GM12878 (cell line): ENCODE results near the gene SMR3A. TPM values are rescaled to one million over a fixed set of nuclear protein-coding genes. Genes with fewer than 3 reads are reported as not detected.

Source experiments
- BHLHE40 ChIP-seq, 2 experiments: fragments of 450-650 bp in 1 of 2; IDR thresholded peaks; 2 replicates each; pipeline ENCODE4 v1.6.1; 2011 to 2017; ENCODE audit warnings: low read depth in 2 of 2, borderline replicate concordance in 1 of 2, improper control_type of control experiment in 1 of 2, low read length in 1 of 2, mild to moderate bottlenecking in 1 of 2
- FOXM1 ChIP-seq: IDR thresholded peaks from 2 replicates; pipeline ENCODE4 v1.6.1; 2012; ENCODE audit warnings: low read depth, mild to moderate bottlenecking, inconsistent platforms, low read length, moderate library complexity
- IKZF2 ChIP-seq, 2 experiments: fragments of 450-650 bp; IDR thresholded peaks; 2 replicates each; pipeline ENCODE4 v1.6.1; 2017; ENCODE audit warnings: mild to moderate bottlenecking in 2 of 2, moderate library complexity in 2 of 2
- JUNB ChIP-seq: IDR thresholded peaks from 2 replicates; pipeline ENCODE4 v1.6.1; 2016; ENCODE audit warnings: antibody characterized with exemption, mild to moderate bottlenecking
- MEF2B ChIP-seq: fragments of 450-650 bp; IDR thresholded peaks from 2 replicates; pipeline ENCODE4 v1.6.1; 2018; ENCODE audit warnings: mild to moderate bottlenecking, moderate library complexity; ENCODE audit not compliant: partially characterized antibody, poor library complexity, severe bottlenecking
- MTA2 ChIP-seq: fragments of 450-650 bp; IDR thresholded peaks from 2 replicates; pipeline ENCODE4 v1.6.1; 2016; ENCODE audit warnings: low read depth, mild to moderate bottlenecking, moderate library complexity
- MXI1 ChIP-seq: fragments of 150-350 bp; IDR thresholded peaks from 2 replicates; pipeline ENCODE4 v1.6.1; 2011; ENCODE audit warnings: low read depth, mild to moderate bottlenecking, inconsistent platforms, low read length, improper control_type of control experiment
- MYC ChIP-seq: IDR thresholded peaks from 2 replicates; pipeline ENCODE4 v1.6.1; 2011; ENCODE audit warnings: mild to moderate bottlenecking, low read length, moderate library complexity, inconsistent platforms; ENCODE audit not compliant: insufficient read depth, insufficient replicate concordance, insufficient read length, severe bottlenecking
- NFIC ChIP-seq: IDR thresholded peaks from 2 replicates; pipeline ENCODE4 v1.6.1; 2012; ENCODE audit warnings: low read depth, mild to moderate bottlenecking, inconsistent platforms, low read length, moderate library complexity
- NFYB ChIP-seq: IDR thresholded peaks from 2 replicates; pipeline ENCODE4 v1.6.1; 2011; ENCODE audit warnings: low read depth, mild to moderate bottlenecking, low read length, improper control_type of control experiment, moderate library complexity; ENCODE audit not compliant: insufficient read depth
- PAX5 ChIP-seq: IDR thresholded peaks from 2 replicates; pipeline ENCODE4 v1.6.1; 2011; ENCODE audit warnings: low read depth, low read length, borderline replicate concordance
- POLR2A ChIP-seq: IDR thresholded peaks from 2 replicates; pipeline ENCODE4 v1.6.1; 2011; ENCODE audit warnings: low read depth, mild to moderate bottlenecking, low read length
- POU2F2 ChIP-seq: IDR thresholded peaks from 3 replicates; pipeline ENCODE4 v1.6.1; 2011; ENCODE audit warnings: low read depth, mild to moderate bottlenecking, low read length, borderline replicate concordance
- RAD21 ChIP-seq: IDR thresholded peaks from 2 replicates; pipeline ENCODE4 v1.6.1; 2011; ENCODE audit warnings: mild to moderate bottlenecking, low read depth, low read length, moderate library complexity; ENCODE audit not compliant: insufficient read depth
- RELA ChIP-seq: fragments of 450-650 bp; IDR thresholded peaks from 2 replicates; pipeline ENCODE4 v1.8.0; 2014; ENCODE audit warnings: borderline replicate concordance; ENCODE audit not compliant: partially characterized antibody
- SMAD1 ChIP-seq: fragments of 450-650 bp; IDR thresholded peaks from 2 replicates; pipeline ENCODE4 v1.6.1; 2018; ENCODE audit warnings: mild to moderate bottlenecking, low read depth; ENCODE audit not compliant: partially characterized antibody
- SMC3 ChIP-seq: IDR thresholded peaks from 2 replicates; pipeline ENCODE4 v1.6.1; 2011; ENCODE audit warnings: low read length, improper control_type of control experiment, borderline replicate concordance
- STAT1 ChIP-seq: fragments of 450-650 bp; conservative IDR thresholded peaks from 2 replicates; pipeline ENCODE4 v1.6.1; 2014; ENCODE audit warnings: antibody characterized with exemption, mild to moderate bottlenecking
- ZNF217 ChIP-seq: fragments of 450-650 bp; IDR thresholded peaks from 2 replicates; pipeline ENCODE4 v1.6.1; 2017; ENCODE audit warnings: antibody characterized with exemption, mild to moderate bottlenecking
- ZNF384 ChIP-seq: IDR thresholded peaks from 2 replicates; pipeline ENCODE4 v1.6.1; 2012; ENCODE audit warnings: low read depth, mild to moderate bottlenecking, low read length, improper control_type of control experiment, borderline replicate concordance
- polyA plus RNA-seq, 11 experiments: library from polyadenylated mRNA; depleted of rRNA in 4 of 11; unstranded in 6 of 11; stranded (reverse) in 5 of 11; fragments of >200 nt; fragmentation: Nextera tagmentation in 4 of 11; fragmentation: Illumina TruSeq in 1 of 11; extraction: Ambion mirVana in 4 of 11; extraction: Trizol in 1 of 11; gene quantifications; 1 replicate in 1 of 11; 2 replicates in 10 of 11; pipeline versions ENCODE4 v1.2.1 to v1.2.3, GENCODE V29; 2011 to 2016; ENCODE audit warnings: inconsistent platforms in 2 of 11, missing spikeins in 2 of 11, low read depth in 1 of 11
- total RNA-seq, 4 experiments: library from RNA; depleted of rRNA in 3 of 4; stranded (reverse); fragments of >200 nt in 3 of 4; fragmentation: Illumina TruSeq in 1 of 4; extraction: Trizol in 1 of 4; gene quantifications; 2 replicates each; pipeline versions ENCODE4 v1.2.1 to v1.2.3, GENCODE V29; 2013 to 2021
- TF ChIP-seq, protein P1 (sequence below): fragments of 450-650 bp; conservative IDR thresholded peaks from 2 replicates; pipeline ENCODE4 v1.6.1; 2017; ENCODE audit warnings: mild to moderate bottlenecking, moderate library complexity
- TF ChIP-seq, protein P2 (sequence below): IDR thresholded peaks from 2 replicates; pipeline ENCODE4 v1.6.1; 2011; ENCODE audit warnings: mild to moderate bottlenecking, low read depth, low read length, moderate library complexity; ENCODE audit not compliant: insufficient replicate concordance
- TF ChIP-seq, protein P3 (sequence below): fragments of 450-650 bp; formaldehyde crosslinking; IDR thresholded peaks from 2 replicates; pipeline ENCODE4 v1.4.0; 2020; ENCODE audit warnings: mild to moderate bottlenecking, moderate library complexity

Gene SMR3A
- total and polyA plus RNA-seq, 10 of the 15 experiments (the other 5 are each of a cell fraction or from before 2014, with no cell fraction given) = not detected

DNA sequence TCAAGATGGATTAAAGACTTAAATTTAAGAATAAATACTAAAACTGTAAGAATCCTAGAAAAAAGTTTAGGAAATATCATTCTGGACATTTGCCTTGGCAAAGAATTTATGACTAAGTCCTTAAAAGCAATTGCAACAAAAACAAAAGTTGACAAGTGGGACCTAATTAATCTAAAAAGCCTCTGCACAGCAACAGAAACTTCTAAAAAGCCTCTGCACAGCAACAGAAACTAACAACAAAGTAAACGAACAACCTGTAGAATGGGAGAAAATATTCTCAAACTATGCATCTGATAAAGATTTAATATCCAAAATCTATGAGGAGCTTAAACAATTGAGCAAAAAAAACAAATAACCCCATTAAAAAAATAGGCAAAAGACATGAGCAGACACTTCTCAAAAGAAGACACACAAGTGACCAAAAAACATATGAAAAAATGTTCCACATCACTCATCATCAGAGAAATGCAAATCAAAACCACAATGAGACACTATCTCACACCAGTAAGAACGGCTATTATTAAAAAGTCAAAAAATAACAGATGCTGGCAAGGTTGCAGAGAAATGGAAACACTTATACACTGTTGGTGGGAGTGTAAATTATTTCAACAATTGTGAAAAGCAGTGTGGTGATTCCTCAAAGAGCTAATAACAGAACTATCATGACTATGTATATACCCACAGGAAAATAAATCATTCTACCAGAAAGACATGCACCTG, 31.7 kb downstream of the SMR3A start (continued):
- peak; percentile 61; the same call in 1 of the 2 replicates for TF ChIP-seq ZNF217
- TF ChIP-seq BHLHE40 (IDR thresholded peaks at IDR 0.05; ENCODE audit: borderline replicate concordance in 1 of 2, low read depth in 2 of 2, low read length in 1 of 2) = peak in 1 of 2 experiments; percentile 18; a peak in 1 of 4 replicates
- peak; percentile 52 to 72; a peak in 2 of 4 replicates for TF ChIP-seq IKZF2 (IDR thresholded peaks at IDR 0.05)
- TF ChIP-seq SMC3 = no peak
- TF ChIP-seq STAT1 = no peak
- peak; percentile 75; the same call in 1 of the 3 replicates for TF ChIP-seq POU2F2
- TF ChIP-seq NFYB = no peak
- TF ChIP-seq, protein P1, sequence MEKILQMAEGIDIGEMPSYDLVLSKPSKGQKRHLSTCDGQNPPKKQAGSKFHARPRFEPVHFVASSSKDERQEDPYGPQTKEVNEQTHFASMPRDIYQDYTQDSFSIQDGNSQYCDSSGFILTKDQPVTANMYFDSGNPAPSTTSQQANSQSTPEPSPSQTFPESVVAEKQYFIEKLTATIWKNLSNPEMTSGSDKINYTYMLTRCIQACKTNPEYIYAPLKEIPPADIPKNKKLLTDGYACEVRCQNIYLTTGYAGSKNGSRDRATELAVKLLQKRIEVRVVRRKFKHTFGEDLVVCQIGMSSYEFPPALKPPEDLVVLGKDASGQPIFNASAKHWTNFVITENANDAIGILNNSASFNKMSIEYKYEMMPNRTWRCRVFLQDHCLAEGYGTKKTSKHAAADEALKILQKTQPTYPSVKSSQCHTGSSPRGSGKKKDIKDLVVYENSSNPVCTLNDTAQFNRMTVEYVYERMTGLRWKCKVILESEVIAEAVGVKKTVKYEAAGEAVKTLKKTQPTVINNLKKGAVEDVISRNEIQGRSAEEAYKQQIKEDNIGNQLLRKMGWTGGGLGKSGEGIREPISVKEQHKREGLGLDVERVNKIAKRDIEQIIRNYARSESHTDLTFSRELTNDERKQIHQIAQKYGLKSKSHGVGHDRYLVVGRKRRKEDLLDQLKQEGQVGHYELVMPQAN = no peak
- TF ChIP-seq MXI1 = no peak
- TF ChIP-seq MTA2 = peak; percentile 92
- TF ChIP-seq, protein P2, sequence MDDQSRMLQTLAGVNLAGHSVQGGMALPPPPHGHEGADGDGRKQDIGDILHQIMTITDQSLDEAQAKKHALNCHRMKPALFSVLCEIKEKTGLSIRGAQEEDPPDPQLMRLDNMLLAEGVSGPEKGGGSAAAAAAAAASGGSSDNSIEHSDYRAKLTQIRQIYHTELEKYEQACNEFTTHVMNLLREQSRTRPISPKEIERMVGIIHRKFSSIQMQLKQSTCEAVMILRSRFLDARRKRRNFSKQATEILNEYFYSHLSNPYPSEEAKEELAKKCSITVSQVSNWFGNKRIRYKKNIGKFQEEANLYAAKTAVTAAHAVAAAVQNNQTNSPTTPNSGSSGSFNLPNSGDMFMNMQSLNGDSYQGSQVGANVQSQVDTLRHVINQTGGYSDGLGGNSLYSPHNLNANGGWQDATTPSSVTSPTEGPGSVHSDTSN = no peak
- TF ChIP-seq JUNB = no peak
- TF ChIP-seq PAX5 = no peak
- TF ChIP-seq ZNF384 = 0 out of 2 replicates have a peak, but pooled peaks have one; percentile 27
- TF ChIP-seq, protein P3, sequence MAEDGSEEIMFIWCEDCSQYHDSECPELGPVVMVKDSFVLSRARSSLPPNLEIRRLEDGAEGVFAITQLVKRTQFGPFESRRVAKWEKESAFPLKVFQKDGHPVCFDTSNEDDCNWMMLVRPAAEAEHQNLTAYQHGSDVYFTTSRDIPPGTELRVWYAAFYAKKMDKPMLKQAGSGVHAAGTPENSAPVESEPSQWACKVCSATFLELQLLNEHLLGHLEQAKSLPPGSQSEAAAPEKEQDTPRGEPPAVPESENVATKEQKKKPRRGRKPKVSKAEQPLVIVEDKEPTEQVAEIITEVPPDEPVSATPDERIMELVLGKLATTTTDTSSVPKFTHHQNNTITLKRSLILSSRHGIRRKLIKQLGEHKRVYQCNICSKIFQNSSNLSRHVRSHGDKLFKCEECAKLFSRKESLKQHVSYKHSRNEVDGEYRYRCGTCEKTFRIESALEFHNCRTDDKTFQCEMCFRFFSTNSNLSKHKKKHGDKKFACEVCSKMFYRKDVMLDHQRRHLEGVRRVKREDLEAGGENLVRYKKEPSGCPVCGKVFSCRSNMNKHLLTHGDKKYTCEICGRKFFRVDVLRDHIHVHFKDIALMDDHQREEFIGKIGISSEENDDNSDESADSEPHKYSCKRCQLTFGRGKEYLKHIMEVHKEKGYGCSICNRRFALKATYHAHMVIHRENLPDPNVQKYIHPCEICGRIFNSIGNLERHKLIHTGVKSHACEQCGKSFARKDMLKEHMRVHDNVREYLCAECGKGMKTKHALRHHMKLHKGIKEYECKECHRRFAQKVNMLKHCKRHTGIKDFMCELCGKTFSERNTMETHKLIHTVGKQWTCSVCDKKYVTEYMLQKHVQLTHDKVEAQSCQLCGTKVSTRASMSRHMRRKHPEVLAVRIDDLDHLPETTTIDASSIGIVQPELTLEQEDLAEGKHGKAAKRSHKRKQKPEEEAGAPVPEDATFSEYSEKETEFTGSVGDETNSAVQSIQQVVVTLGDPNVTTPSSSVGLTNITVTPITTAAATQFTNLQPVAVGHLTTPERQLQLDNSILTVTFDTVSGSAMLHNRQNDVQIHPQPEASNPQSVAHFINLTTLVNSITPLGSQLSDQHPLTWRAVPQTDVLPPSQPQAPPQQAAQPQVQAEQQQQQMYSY = no peak
- no peak for TF ChIP-seq RAD21
- TF ChIP-seq RELA = no peak
- no peak for TF ChIP-seq POLR2A
- TF ChIP-seq MYC = no peak
- peak; percentile 73 for TF ChIP-seq MEF2B
- no peak for TF ChIP-seq FOXM1
- no peak for TF ChIP-seq NFIC
- peak; percentile 58 for TF ChIP-seq SMAD1
